Measurements from ENCODE around the gene ATP5ME. TPM values are rescaled to one million over a fixed set of nuclear protein-coding genes. Genes with fewer than 3 reads are reported as not detected.
"Not testable (repeated sequence)": the region's sequence is repeated elsewhere in the genome, so short reads cannot be mapped to it uniquely, and the experiment has no call there.

ATP5ME gene
- total and polyA plus RNA-seq, 5 donors, result 689 to 1,352 (median 765) TPM

DNA sequence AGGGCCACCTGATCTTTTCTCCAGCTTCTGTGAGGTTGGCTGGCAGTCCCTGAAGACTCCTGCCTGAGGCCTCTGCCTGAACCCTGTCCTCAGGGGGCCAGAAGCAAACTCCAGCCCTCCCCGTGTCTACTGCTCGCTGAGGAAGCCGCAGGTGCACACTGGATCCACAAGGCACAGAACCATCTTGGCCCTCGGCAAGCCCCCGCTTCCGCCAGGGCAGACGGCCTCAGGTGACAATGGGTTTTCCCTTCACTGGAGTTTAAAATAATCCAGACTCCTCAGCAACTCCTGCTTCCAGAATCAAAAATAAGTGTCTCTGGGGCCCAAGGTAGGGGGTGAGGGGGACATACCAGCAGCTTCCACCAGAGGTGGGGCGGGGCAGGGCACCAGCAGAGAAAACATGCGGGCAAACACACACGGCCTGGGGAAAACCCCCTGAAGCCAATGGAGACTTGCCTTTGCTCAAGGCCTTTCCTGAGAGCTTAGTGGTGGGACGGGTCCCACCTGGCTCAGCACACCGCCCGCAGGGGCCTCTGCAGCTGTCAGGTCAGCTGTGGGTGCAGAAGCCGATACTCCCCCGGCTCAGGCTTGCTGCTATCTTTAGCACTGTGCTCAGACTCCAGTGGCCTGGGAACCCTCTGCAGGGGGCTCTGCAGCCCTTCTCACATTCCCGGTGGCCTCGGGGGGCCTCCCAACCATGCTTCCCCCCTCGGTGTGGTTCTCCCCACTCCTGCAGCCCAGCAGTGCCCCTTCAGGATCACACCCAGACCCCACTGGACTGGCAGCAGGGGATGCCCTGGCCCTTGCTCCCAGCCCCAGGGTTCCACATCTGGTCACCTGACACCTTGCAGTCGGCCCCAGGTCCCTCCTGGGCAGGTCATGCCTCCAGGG lies 2.1 kb upstream of the ATP5ME start:
- H3K27ac ChIP-seq (ENCODE audit: low read length), result no peak overlapping the region
- intact Hi-C loops (cut with DNase I), result no loop called here
- DNase-seq (peak in 1 of 3 donors; percentile 60), ATAC-seq (no peak)
- WGBS, result 61% methylated on average over 19 of the region's 19 CpGs
- H3K4me1 ChIP-seq (ENCODE audit: control insufficient read depth, insufficient read depth, low read length), result peaks cover 5% of the 10 kb centered on the region
- no peak overlapping the region for H3K4me3 ChIP-seq (ENCODE audit: low read length)
- H3K27me3 ChIP-seq (ENCODE audit: control insufficient read depth, insufficient read depth), result no peaks in the 10 kb centered on the region
- H3K9me3 ChIP-seq (ENCODE audit: control insufficient read depth, low read length), result no peaks in the 10 kb centered on the region

DNA sequence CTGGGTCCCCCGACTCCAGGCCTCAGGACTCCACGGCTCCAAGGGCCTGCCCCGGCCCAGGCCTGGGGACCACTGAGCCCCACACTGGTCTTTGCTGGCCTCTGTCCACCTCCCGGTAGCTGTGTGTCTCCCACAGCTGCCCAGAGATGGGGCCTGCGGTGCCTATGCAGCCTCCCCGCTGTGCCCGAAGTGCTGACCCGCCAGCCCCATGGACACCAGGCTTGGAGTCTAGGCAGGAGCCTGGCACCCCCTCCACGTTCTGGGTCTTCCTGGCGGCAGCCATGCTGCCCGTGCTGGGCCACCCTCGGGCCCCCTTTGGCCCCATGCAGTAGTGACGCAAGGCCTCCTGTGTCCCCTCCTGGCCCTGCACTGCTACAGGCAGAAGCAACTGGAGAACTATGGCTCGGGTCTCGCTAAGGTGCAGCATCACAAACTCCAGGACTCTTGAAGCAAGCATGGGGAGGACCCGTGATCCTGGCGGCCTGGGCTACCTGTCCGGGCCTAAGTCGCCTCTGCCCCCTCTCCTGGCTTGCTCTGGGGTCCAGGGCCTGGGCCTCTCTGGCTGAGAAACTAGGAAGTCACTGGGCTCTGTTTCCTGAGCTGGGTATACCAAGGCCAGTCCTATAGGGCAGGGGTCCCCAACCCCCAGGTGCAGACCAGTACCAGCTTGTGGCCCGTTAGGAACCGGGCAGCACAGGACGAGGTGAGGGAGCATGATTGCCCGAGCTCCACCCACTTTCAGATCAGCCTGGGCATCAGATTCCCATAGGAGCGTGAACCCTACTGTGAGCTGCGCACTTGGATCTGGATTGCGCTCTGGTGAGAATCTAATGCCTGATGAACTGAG lies 1.2 kb upstream of the ATP5ME start:
- Histone ChIP-seq H3K4me3 (ENCODE audit: low read length) (peak overlapping the region; percentile 66), H3K9me3 (ENCODE audit: control insufficient read depth, low read length) (no peaks in the 10 kb centered on the region), H3K27ac (ENCODE audit: low read length) (no peak overlapping the region), H3K4me1 (ENCODE audit: control insufficient read depth, insufficient read depth, low read length) (peaks cover 5% of the 10 kb centered on the region), H3K27me3 (ENCODE audit: control insufficient read depth, insufficient read depth) (no peaks in the 10 kb centered on the region)
- ATAC-seq (peak; percentile 5 to 29), DNase-seq (peak in 2 of 3 donors; percentile 76 to 80)
- intact Hi-C loops (cut with DNase I), result no loop called here
- 65% methylated on average over 26 of the region's 26 CpGs for WGBS

DNA sequence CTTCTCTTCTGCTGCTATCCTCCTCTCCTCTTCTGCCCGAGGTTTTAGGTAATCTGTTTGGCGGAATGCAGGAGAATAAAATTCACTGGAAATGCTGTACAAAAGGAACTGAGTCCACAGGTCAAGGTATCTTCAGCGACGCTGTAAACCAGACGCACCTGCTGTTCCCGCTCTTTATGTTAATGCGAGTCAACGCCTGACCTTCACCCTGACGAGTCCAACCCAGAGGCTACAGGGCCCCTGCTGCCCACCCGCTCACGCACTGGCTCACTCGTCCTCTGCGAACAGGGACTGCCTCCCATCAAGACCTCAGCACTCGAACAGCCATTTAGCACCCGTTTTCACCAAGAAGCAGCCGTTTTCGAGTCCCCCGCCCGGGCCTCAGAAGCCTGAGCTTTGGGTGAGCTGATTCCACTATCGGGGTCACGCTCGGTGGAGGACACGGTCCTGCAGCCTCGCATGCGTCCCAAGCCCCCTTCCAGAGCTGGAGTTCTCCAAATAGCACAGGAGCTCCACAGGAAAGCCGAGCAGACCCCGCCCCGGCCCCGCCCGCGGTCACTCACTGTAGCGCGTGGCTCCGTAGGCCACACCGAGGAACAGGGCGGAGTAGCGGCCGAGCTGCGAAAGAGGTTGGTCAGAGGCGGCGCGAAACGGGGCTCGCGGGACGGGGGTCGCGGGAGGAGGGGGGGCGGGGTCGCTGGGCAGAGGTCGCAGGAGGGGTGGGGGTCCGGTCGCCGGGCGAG lies 556 bp downstream of the ATP5ME start:
- WGBS, result 8% methylated on average over 55 of the region's 55 CpGs
- no peaks in the 10 kb centered on the region for H3K9me3 ChIP-seq (ENCODE audit: control insufficient read depth, low read length)
- H3K27me3 ChIP-seq (ENCODE audit: control insufficient read depth, insufficient read depth), result no peaks in the 10 kb centered on the region
- intact Hi-C loops (cut with DNase I), result no loop called here
- DNase-seq (peak; percentile 67 to 87 (median 86)), ATAC-seq (peak; percentile 34 to 35)
- H3K4me1 ChIP-seq (ENCODE audit: control insufficient read depth, insufficient read depth, low read length), result peaks cover 5% of the 10 kb centered on the region
- peak overlapping the region; percentile 37 for H3K27ac ChIP-seq (ENCODE audit: low read length)
- peak overlapping the region; percentile 72 for H3K4me3 ChIP-seq (ENCODE audit: low read length)

DNA sequence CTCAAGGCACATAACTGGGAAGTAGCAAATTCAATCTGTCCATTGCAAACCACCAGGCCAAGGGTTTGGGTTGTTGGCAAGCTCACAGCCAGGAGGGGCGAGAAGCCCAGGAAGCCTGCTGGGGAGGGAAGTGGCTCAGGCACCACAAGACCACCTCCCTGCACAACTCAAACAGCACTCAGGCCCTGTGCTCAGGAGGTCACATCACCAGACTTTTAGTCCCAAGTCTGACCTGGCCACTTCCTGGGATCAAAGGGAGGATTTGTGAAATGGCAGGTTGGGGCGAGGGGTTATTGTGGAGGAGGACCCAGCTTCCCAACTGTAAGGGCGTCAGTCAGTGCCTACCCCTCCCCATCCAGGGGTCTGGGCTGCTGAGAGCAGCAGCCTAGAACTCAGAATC lies 2.3 kb downstream of the ATP5ME start:
- DNase-seq (no peak), ATAC-seq (no peak)
- WGBS, result 91% methylated on average over 3 of the region's 3 CpGs
- Histone ChIP-seq H3K27me3 (ENCODE audit: control insufficient read depth, insufficient read depth) (no peaks in the 10 kb centered on the region), H3K4me1 (ENCODE audit: control insufficient read depth, insufficient read depth, low read length) (peaks cover 5% of the 10 kb centered on the region), H3K4me3 (ENCODE audit: low read length) (no peak overlapping the region), H3K27ac (ENCODE audit: low read length) (no peak overlapping the region), H3K9me3 (ENCODE audit: control insufficient read depth, low read length) (no peaks in the 10 kb centered on the region)
- intact Hi-C loops (cut with DNase I), result no loop called here

DNA sequence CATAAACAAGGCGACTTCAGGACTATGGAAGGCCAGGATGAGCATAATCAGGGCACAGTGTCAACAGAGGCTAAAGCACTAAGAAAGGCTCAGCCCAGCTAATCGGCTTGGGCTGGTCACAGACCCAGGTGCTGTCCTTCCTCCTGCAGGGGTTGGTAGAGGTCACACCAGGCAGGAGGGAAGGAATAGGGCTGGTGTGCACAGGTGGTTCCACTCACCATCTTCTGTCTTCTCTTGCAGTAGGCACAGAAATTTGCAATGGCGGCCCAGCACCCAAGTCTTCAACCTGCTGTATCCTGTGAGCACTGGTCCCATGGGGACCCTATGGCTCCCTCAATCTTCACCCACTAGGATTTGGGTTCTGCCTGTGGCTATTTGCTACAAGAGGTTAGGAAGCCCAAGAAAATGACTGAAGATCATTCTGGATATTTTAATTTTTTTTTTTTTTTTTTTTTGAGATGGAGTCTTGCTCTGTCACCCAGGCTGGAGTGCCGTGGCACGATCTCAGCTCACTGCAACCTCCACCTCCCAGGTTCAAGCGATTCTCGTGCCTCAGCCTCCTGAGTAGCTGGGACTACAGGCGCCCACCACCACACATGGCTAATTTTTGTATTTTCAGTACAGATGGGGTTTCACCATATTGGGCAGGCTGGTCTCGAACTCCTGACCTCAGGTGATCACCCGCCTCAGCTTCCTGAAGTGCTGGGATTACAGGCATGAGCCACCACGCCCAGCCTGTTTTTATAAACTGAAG lies 4.1 kb downstream of the ATP5ME start:
- 94% methylated on average over 11 of the region's 11 CpGs for WGBS
- ATAC-seq; H3K4me3 ChIP-seq (ENCODE audit: low read length); H3K27me3 ChIP-seq (ENCODE audit: control insufficient read depth, insufficient read depth); H3K4me1 ChIP-seq (ENCODE audit: control insufficient read depth, insufficient read depth, low read length); H3K27ac ChIP-seq (ENCODE audit: low read length); intact Hi-C loops (cut with DNase I); H3K9me3 ChIP-seq (ENCODE audit: control insufficient read depth, low read length): not testable (repeated sequence)
- DNase-seq, result peak in 2 of 3 donors; percentile 19 to 37

DNA sequence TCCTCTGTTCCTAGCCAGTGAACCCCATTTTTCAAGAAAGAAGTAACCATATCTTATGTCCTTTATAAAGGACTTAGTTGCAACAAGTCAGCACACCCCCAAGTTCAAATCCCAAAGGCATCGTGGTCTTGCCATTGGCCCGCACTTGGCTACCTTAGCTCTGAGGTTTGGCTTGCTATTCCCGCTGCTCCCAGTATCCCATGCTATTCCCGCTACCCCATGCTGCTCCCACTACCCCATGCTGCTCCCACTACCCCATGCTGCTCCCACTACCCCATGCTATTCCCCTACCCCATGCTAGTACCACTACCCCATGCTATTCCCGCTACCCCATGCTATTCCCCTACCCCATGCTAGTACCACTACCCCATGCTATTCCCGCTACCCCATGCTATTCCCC lies 5.9 kb downstream of the ATP5ME start:
- H3K4me3 ChIP-seq (ENCODE audit: low read length); intact Hi-C loops (cut with DNase I); H3K4me1 ChIP-seq (ENCODE audit: control insufficient read depth, insufficient read depth, low read length); H3K27ac ChIP-seq (ENCODE audit: low read length); H3K9me3 ChIP-seq (ENCODE audit: control insufficient read depth, low read length); ATAC-seq; H3K27me3 ChIP-seq (ENCODE audit: control insufficient read depth, insufficient read depth): not testable (repeated sequence)
- WGBS, result 90% methylated on average over 6 of the region's 6 CpGs
- peak in 2 of 3 donors; percentile 2 to 7 for DNase-seq

DNA sequence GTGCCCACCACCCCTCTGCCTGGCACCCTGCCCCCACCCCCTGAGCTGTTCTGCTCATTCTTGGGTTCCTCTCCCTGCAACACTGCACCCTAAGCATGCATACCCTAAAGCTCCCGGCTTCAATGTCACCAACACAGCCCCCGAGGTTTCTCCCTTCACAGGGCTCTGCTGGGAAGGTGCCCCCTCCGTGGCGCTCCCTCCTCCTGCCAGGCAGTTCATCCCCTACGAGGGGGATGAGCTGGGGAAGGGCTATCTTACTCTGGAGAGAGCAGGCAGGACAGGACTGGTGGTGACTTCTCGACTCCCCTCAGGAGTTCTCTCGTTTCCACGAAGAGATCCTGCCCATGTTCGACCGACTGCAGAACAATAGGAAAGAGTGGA lies 6.5 kb downstream of the ATP5ME start:
- Histone ChIP-seq H3K27me3 (ENCODE audit: control insufficient read depth, insufficient read depth) (no peaks in the 10 kb centered on the region), H3K9me3 (ENCODE audit: control insufficient read depth, low read length) (no peaks in the 10 kb centered on the region), H3K4me3 (ENCODE audit: low read length) (no peak overlapping the region), H3K4me1 (ENCODE audit: control insufficient read depth, insufficient read depth, low read length) (no peaks in the 10 kb centered on the region), H3K27ac (ENCODE audit: low read length) (no peak overlapping the region)
- DNase-seq, result peak in 2 of 3 donors; percentile 8 to 30
- intact Hi-C loops (cut with DNase I), result no loop called here
- ATAC-seq, result no peak
- WGBS, result 59% methylated on average over 10 of the region's 10 CpGs

DNA sequence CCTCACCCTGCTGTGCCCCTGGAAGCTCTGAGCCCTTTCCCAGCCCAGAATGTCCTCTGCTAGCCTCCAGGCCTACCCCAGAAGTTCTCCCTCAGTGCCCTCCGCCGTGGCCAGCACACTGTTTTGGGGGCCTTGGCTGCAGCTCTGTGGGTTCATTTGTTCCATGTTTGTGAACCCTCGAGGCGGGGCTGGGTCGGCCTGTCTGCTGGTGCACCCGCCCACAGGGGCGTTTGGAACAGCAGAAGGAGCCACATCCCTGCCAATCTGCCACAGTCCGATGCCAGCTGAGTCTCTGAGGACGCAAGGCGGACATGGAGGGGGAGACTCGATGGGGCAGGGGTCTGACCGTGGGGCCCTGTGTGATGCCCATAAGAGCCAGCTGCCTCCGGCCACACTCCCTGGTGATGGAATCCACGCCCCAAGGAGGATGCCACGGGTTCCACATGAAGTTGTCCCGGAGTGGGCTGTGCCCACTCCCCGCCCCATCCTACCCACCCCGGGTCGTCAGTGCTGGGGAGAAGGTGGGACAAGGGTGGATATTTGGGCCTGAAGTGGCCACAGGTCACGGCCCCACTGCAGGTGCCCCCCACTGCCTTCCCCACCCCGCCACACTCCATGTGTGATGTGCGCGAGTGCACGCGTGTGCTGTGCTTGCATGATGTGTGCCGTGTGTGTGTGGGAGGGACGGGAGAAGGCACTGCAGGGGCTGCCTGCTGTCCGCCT lies 7.1 kb downstream of the ATP5ME start:
- ATAC-seq (no peak), DNase-seq (peak; percentile 14 to 52 (median 41))
- Histone ChIP-seq H3K4me3 (ENCODE audit: low read length) (no peak overlapping the region), H3K4me1 (ENCODE audit: control insufficient read depth, insufficient read depth, low read length) (no peaks in the 10 kb centered on the region), H3K27me3 (ENCODE audit: control insufficient read depth, insufficient read depth) (no peaks in the 10 kb centered on the region), H3K27ac (ENCODE audit: low read length) (no peak overlapping the region), H3K9me3 (ENCODE audit: control insufficient read depth, low read length) (no peaks in the 10 kb centered on the region)
- intact Hi-C loops (cut with DNase I), result no loop called here
- 79% methylated on average over 28 of the region's 28 CpGs for WGBS

DNA sequence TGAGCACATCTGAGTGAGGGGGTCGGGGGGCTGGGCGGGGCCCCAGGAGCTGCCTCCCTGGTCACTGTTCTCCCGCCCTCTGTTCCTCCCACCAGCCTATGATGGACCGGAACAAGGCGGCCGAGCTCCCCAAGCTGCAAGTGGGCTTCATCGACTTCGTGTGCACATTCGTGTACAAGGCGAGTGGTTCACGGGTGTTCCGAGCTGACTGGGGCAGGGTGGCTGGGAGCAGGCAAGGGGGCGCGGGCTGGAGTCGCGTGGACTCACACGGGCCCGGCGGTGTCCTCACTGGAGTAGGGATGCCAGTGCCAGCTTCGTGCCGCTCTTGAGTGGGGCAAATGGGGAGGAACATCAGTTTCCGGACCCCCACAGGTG lies 7.7 kb downstream of the ATP5ME start:
- Histone ChIP-seq H3K4me3 (ENCODE audit: low read length) (no peak overlapping the region), H3K27ac (ENCODE audit: low read length) (no peak overlapping the region), H3K9me3 (ENCODE audit: control insufficient read depth, low read length) (no peaks in the 10 kb centered on the region), H3K27me3 (ENCODE audit: control insufficient read depth, insufficient read depth) (no peaks in the 10 kb centered on the region), H3K4me1 (ENCODE audit: control insufficient read depth, insufficient read depth, low read length) (no peaks in the 10 kb centered on the region)
- ATAC-seq, result peak in 1 of 2 donors; percentile 4
- WGBS, result 79% methylated on average over 22 of the region's 22 CpGs
- peak; percentile 15 to 59 (median 40) for DNase-seq
- intact Hi-C loops (cut with DNase I), result no loop called here
